GM12878 (cell line): ENCODE data around the gene GNAL. TPM values are rescaled to one million over a fixed set of nuclear protein-coding genes. Genes with fewer than 3 reads are reported as not detected.

Experiments used
- ATAC-seq: fragments of 200-7000 bp; cut with Tn5 transposase; 3 replicates; pipeline ENCODE4 v1.9.1; 2020; ENCODE audit warnings: mild to moderate bottlenecking, moderate library complexity
- BruUV-seq: library from RNA; stranded (reverse); fragments of 400-500 nt; replicated peaks from 2 replicates; lab custom pipeline; 2021; lab: Mats Ljungman, UMichigan
- CTCF ChIA-PET: fragments of 300-600 bp; sonication (Branson Sonifier 250); formaldehyde crosslinking; extraction: SDS; loops from one replicate; lab custom pipeline; 2021; ENCODE audit warnings: inconsistent platforms; lab: Yijun Ruan, JAX
- POLR2A ChIA-PET: fragments of 350-600 bp; formaldehyde crosslinking; extraction: SDS; loops from one replicate; lab custom pipeline; 2021; ENCODE audit warnings: inconsistent platforms; lab: Charles Lee
- RAD21 ChIA-PET: fragments of 300-600 bp; sonication (Branson Sonifier 250); formaldehyde crosslinking; loops from one replicate; lab custom pipeline; 2023; ENCODE audit warnings: antibody characterized with exemption; ENCODE audit not compliant: unreplicated experiment; lab: Charles Lee
- SMC1A ChIA-PET: fragments of 300-600 bp; sonication (Branson Sonifier 250); formaldehyde crosslinking; loops from one replicate; lab custom pipeline; 2023; ENCODE audit not compliant: unreplicated experiment, uncharacterized antibody; lab: Charles Lee
- DNase-seq: peaks from one replicate; pipeline ENCODE4 v3.0.0-alpha.2; 2011; ENCODE audit warnings: low read depth, low spot score
- FAIRE-seq: peaks from 3 replicates; lab custom pipeline; 2011; peaks lifted over from hg19 to GRCh38; lab: Jason Lieb, UNC
- H2AFZ ChIP-seq: 2 replicates; pipeline ENCODE4 v1.6.0; 2011; ENCODE audit warnings: low read depth, low read length, control low read depth; ENCODE audit not compliant: control insufficient read depth
- H3K27ac ChIP-seq: 2 replicates; pipeline ENCODE4 v1.5.1; 2011; ENCODE audit warnings: control low read depth; ENCODE audit not compliant: control insufficient read depth, insufficient read depth
- H3K27me3 ChIP-seq, 2 experiments: replicated peaks in 1 of 2; 2 replicates each; pipeline versions ENCODE4 v1.6.0 to v1.6.1; 2011; ENCODE audit warnings: low read length in 1 of 2; ENCODE audit not compliant: control insufficient read depth in 2 of 2, insufficient read depth in 2 of 2
- H3K36me3 ChIP-seq, 2 experiments: 2 replicates each; pipeline ENCODE4 v1.5.1; 2011; ENCODE audit warnings: low read length in 1 of 2; ENCODE audit not compliant: control insufficient read depth in 2 of 2, insufficient read depth in 2 of 2
- H3K4me1 ChIP-seq: 2 replicates; pipeline ENCODE4 v1.6.1; 2011; ENCODE audit warnings: mild to moderate bottlenecking, low read length, moderate library complexity, mixed read lengths; ENCODE audit not compliant: control insufficient read depth, insufficient read depth
- H3K4me2 ChIP-seq: 2 replicates; pipeline ENCODE4 v1.6.0; 2011; ENCODE audit warnings: control low read depth; ENCODE audit not compliant: control insufficient read depth, insufficient read depth
- H3K4me3 ChIP-seq: fragments of 200-600 bp; sonication (generic); 2 replicates; pipeline ENCODE4 v1.5.1; 2016
- H3K79me2 ChIP-seq: 2 replicates; pipeline ENCODE4 v1.6.0; 2011; ENCODE audit warnings: low read length; ENCODE audit not compliant: control insufficient read depth, insufficient read depth
- H3K9ac ChIP-seq: 2 replicates; pipeline ENCODE4 v1.8.0; 2011; ENCODE audit warnings: low read length, control low read depth, mixed read lengths; ENCODE audit not compliant: control insufficient read depth, insufficient read depth
- H3K9me3 ChIP-seq: replicated peaks from 3 replicates; pipeline ENCODE4 v1.5.1; 2011; ENCODE audit warnings: mild to moderate bottlenecking, low read length; ENCODE audit not compliant: control insufficient read depth, insufficient read depth
- H4K20me1 ChIP-seq: 2 replicates; pipeline ENCODE4 v1.6.0; 2011; ENCODE audit not compliant: control insufficient read depth, insufficient read depth
- ASH2L ChIP-seq: fragments of 300-600, 200-600 bp; sonication (generic); IDR thresholded peaks from 2 replicates; pipeline ENCODE4 v1.6.1; 2017; ENCODE audit warnings: low read depth, mild to moderate bottlenecking, borderline replicate concordance
- CHD4 ChIP-seq: fragments of 200-600 bp; sonication (generic); IDR thresholded peaks from 2 replicates; pipeline ENCODE4 v1.6.1; 2016; ENCODE audit warnings: mild to moderate bottlenecking
- E2F8 ChIP-seq: fragments of 450-650 bp; IDR thresholded peaks from 2 replicates; pipeline ENCODE4 v1.6.1; 2018; ENCODE audit warnings: mild to moderate bottlenecking, low read depth, moderate library complexity; ENCODE audit not compliant: partially characterized antibody
- FOXM1 ChIP-seq: IDR thresholded peaks from 2 replicates; pipeline ENCODE4 v1.6.1; 2012; ENCODE audit warnings: low read depth, mild to moderate bottlenecking, inconsistent platforms, low read length, moderate library complexity
- ZNF274 ChIP-seq: IDR thresholded peaks from one replicate; pipeline ENCODE4 v1.8.0; 2011; ENCODE audit not compliant: insufficient read length, insufficient read depth
- WGBS: methylation state at CpG from one replicate; pipeline ENCODE4 v1.1.6; 2016; ENCODE audit warnings: low lambda C conversion rate; ENCODE audit not compliant: insufficient replicate concordance, insufficient coverage; ENCODE audit errors: missing lambda C conversion rate; 5-methylcytosine and 5-hydroxymethylcytosine counted together
- in situ Hi-C: fragments of 300-500 bp; cut with MboI; formaldehyde crosslinking; loops from 9 replicates; pipeline ENCODE4 v1.14.3; 2018; ENCODE audit warnings: mixed read lengths
- intact Hi-C: fragments of 100-400 bp; cut with micrococcal nuclease; formaldehyde crosslinking; loops from one replicate; pipeline ENCODE4 v1.14.2; 2022; ENCODE audit not compliant: unreplicated experiment
- polyA plus RNA-seq, 11 experiments: library from polyadenylated mRNA; depleted of rRNA in 4 of 11; unstranded in 6 of 11; stranded (reverse) in 5 of 11; fragments of >200 nt; fragmentation: Nextera tagmentation in 4 of 11; fragmentation: Illumina TruSeq in 1 of 11; extraction: Ambion mirVana in 4 of 11; extraction: Trizol in 1 of 11; gene quantifications; 1 replicate in 1 of 11; 2 replicates in 10 of 11; pipeline versions ENCODE4 v1.2.1 to v1.2.3, GENCODE V29; 2011 to 2016; ENCODE audit warnings: inconsistent platforms in 2 of 11, missing spikeins in 2 of 11, low read depth in 1 of 11
- total RNA-seq, 4 experiments: library from RNA; depleted of rRNA in 3 of 4; stranded (reverse); fragments of >200 nt in 3 of 4; fragmentation: Illumina TruSeq in 1 of 4; extraction: Trizol in 1 of 4; gene quantifications; 2 replicates each; pipeline versions ENCODE4 v1.2.1 to v1.2.3, GENCODE V29; 2013 to 2021

Gene GNAL
- total and polyA plus RNA-seq, 10 of the 15 experiments (the other 5 are each of a cell fraction or from before 2014, with no cell fraction given), result 0.02 to 0.39 (median 0.05) TPM; not detected in 5

GRCh38 chr18:11745521-11745920 lies 56.5 kb downstream of the GNAL start:
- in situ Hi-C loops (no loop called here), intact Hi-C loops (no loop called here)
- Histone ChIP-seq H3K27me3 (peaks cover 0 to 3% of the 10 kb centered on the region in 2 experiments; a peak in 2 of 4 replicates), H3K9ac (no peak overlapping the region), H3K4me2 (no peak overlapping the region), H4K20me1 (no peaks in the 10 kb centered on the region), H3K9me3 (no peaks in the 10 kb centered on the region), H3K27ac (no peak overlapping the region), H3K4me1 (no peaks in the 10 kb centered on the region), H3K79me2 (no peaks in the 10 kb centered on the region), H3K4me3 (no peak overlapping the region), H3K36me3 (no peaks in the 10 kb centered on the region), H2AFZ (no peak overlapping the region)
- ChIA-PET POLR2A (no interaction called here), RAD21 (no interaction called here), SMC1A (no interaction called here), CTCF (interaction anchor here (1.0 kb wide), 1 partner anchor 250 kb away, joined by 4 read pairs; no protein-coding TSS in a partner anchor)
- WGBS, result 40% methylated on average over 9 of the region's 9 CpGs
- ATAC-seq (no peak), FAIRE-seq (no peak), DNase-seq (no peak)
- TF ChIP-seq FOXM1, result no peak
- TF ChIP-seq CHD4, result no peak
- TF ChIP-seq ZNF274, result no peak
- TF ChIP-seq E2F8, result no peak
- no peak for TF ChIP-seq ASH2L
- BruUV-seq, result no TSS peak
